Gastrocnemius medialis (tissue), 4 donors: ENCODE measurements around the gene ZBTB17. TPM values are rescaled to one million over a fixed set of nuclear protein-coding genes. Genes with fewer than 3 reads are reported as not detected.
A peak's percentile ranks its signal among the peaks of the same experiment; 100 is the strongest.
"Not testable (repeated sequence)": the region's sequence is repeated elsewhere in the genome, so short reads cannot be mapped to it uniquely, and the experiment has no call there.

ENCODE experiments used
- ATAC-seq, 2 donors: fragments of 150-250 bp; one replicate each; pipeline ENCODE4 v1.9.1; 2016
- DNase-seq, 2 donors: peaks; one replicate each; pipeline ENCODE4 v3.0.0-alpha.2; 2019
- H3K27ac ChIP-seq, 4 donors: fragments of 200-600 bp; sonication (generic); 1 replicate in 1 of 4; 2 replicates in 3 of 4; pipeline ENCODE4 v1.5.1; 2016 to 2018; ENCODE audit warnings: mild to moderate bottlenecking in 2 of 4, moderate library complexity in 1 of 4
- H3K27me3 ChIP-seq, 3 donors: fragments of 200-600 bp; sonication (generic) in 2 of 3; 1 replicate in 1 of 3; 2 replicates in 2 of 3; pipeline versions ENCODE4 v1.5.1 to v1.6.0; 2016 to 2019; ENCODE audit warnings: mild to moderate bottlenecking in 1 of 3, moderate library complexity in 1 of 3
- H3K36me3 ChIP-seq, 2 donors: fragments of 200-600 bp; sonication (generic) in 1 of 2; one replicate each; pipeline ENCODE4 v1.5.1; 2017 to 2018
- H3K4me1 ChIP-seq, 2 donors: fragments of 200-600 bp; sonication (generic) in 1 of 2; one replicate each; pipeline ENCODE4 v1.5.1; 2016 to 2017; ENCODE audit warnings: mild to moderate bottlenecking in 2 of 2
- H3K4me3 ChIP-seq, 4 donors: fragments of 200-600 bp; sonication (generic) in 3 of 4; 1 replicate in 1 of 4; 2 replicates in 3 of 4; pipeline ENCODE4 v1.5.1; 2016 to 2019; ENCODE audit warnings: mild to moderate bottlenecking in 2 of 4
- H3K9me3 ChIP-seq, 3 donors: fragments of 200-600 bp; sonication (generic) in 2 of 3; 1 replicate in 1 of 3; 2 replicates in 2 of 3; pipeline ENCODE4 v1.5.1; 2016 to 2019
- CTCF ChIP-seq, 5 experiments: fragments of 450-650 bp in 3 of 5; fragments of 200-600 bp in 2 of 5; sonication (generic) in 2 of 5; IDR thresholded peaks in 4 of 5; conservative IDR thresholded peaks in 1 of 5; 1 replicate in 4 of 5; 2 replicates in 1 of 5; pipeline ENCODE4 v1.5.1; 2016 to 2019; ENCODE audit warnings: antibody characterized with exemption in 5 of 5, mild to moderate bottlenecking in 3 of 5, moderate library complexity in 3 of 5
- POLR2A ChIP-seq, 2 donors: fragments of 450-650 bp; IDR thresholded peaks; one replicate each; pipeline ENCODE4 v1.6.1; 2017; ENCODE audit warnings: antibody characterized with exemption in 2 of 2, mild to moderate bottlenecking in 2 of 2, moderate library complexity in 2 of 2
- in situ Hi-C, 4 donors: fragments of 200-750 bp; cut with MboI; loops; one replicate each; pipeline versions ENCODE4 v1.15.0 to v1.8.0; 2017; ENCODE audit warnings: low sequenced_read_pairs in 4 of 4
- intact Hi-C: fragments of 100-400 bp; cut with DNase I; formaldehyde crosslinking; loops from one replicate; pipeline ENCODE4 v1.15.1; 2023; ENCODE audit warnings: low total_unique reads
- total RNA-seq, 4 donors: library from RNA; depleted of rRNA; stranded (reverse); fragments of >200 nt; gene quantifications; one replicate each; pipeline versions ENCODE4 v1.1.0 to v1.2.3, GENCODE V29; 2016

Gene ZBTB17
- total RNA-seq, 4 donors from 2014 or later, result 25.9 to 44.1 (median 31.5) TPM

- intact Hi-C loops, result no loop called here
- DNase-seq (no peak), ATAC-seq (no peak)
- Histone ChIP-seq H3K27me3 (no peaks in the 10 kb centered on the region), H3K27ac (no peak overlapping the region), H3K36me3 (no peaks in the 10 kb centered on the region), H3K4me1 (no peaks in the 10 kb centered on the region), H3K4me3 (no peak overlapping the region), H3K9me3 (no peaks in the 10 kb centered on the region)
- TF ChIP-seq POLR2A (IDR thresholded peaks at IDR 0.05) (no peak), CTCF (IDR thresholded peaks at IDR 0.05 in 4 of 5, conservative IDR thresholded peaks at IDR 0.05 in 1 of 5) (no peak)
- in situ Hi-C loops, result loop anchor here in 2 of 4 donors (10.0 to 25.0 kb wide), 2 partner anchors 171 to 173 kb away; partner anchors contain the start of gene UQCRHL (in 1 of the 2)
Observed at GRCh38 chr1:15985611-15986297, 9.9 kb upstream of the ZBTB17 start.

DNA sequence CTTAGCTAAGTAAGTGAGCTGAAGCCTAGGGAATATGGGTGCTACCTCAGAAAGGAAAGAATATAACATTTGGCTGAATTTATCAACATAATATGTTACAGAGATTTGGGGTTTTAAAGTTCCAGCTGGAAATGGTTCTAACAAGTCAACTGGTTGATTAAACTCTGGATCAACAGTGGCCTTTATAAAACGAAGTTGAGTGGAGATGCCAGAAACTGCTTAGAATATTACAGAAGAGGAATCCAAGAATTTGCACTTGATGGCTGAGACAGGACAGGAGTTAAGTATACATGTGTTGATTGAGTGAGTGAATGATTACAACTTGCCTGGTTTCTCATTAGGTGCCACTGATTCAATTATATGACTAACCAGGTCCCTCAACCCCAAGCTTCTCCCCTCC is 7.4 kb upstream of the ZBTB17 start:
- DNase-seq (no peak), ATAC-seq (no peak)
- intact Hi-C loops (no loop called here), in situ Hi-C loops (loop anchor here in 2 of 4 donors (10.0 to 25.0 kb wide), 2 partner anchors 168 to 171 kb away; partner anchors contain the start of gene UQCRHL (in 1 of the 2))
- Histone ChIP-seq H3K27me3 (no peaks in the 10 kb centered on the region), H3K4me1 (no peaks in the 10 kb centered on the region), H3K27ac (peak overlapping the region in 1 of 4 donors; percentile 18), H3K9me3 (no peaks in the 10 kb centered on the region), H3K36me3 (no peaks in the 10 kb centered on the region), H3K4me3 (no peak overlapping the region)
- TF ChIP-seq POLR2A (IDR thresholded peaks at IDR 0.05) (no peak), CTCF (IDR thresholded peaks at IDR 0.05 in 4 of 5, conservative IDR thresholded peaks at IDR 0.05 in 1 of 5) (no peak)

DNA sequence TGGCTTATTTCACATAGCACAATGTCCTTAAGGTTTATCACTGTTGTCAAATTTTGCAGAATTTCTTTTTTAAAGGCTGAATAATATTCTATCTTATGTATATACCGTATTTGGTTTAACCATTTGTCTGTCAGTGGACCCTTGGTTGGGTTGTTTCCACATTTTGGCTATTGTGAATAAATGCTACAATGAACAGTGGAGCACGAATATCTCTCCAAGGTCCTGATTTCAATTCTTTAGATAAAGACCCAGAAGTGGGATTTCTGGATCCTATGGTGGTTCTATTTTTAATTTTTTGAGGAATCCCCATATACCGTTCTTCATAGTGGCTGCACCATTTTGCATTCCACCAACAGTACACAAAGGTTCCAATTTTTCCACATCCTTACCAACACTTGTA is 5.8 kb upstream of the ZBTB17 start:
- no peak for DNase-seq
- H3K27me3 ChIP-seq, result no peaks in the 10 kb centered on the region
- TF ChIP-seq POLR2A (IDR thresholded peaks at IDR 0.05) (no peak), CTCF (IDR thresholded peaks at IDR 0.05 in 4 of 5, conservative IDR thresholded peaks at IDR 0.05 in 1 of 5) (no peak)
- in situ Hi-C loops (loop anchor here in 2 of 4 donors (10.0 to 25.0 kb wide), 2 partner anchors 167 to 169 kb away; partner anchors contain the start of gene UQCRHL (in 1 of the 2)), intact Hi-C loops (no loop called here)
- ATAC-seq, result no peak
- H3K4me3 ChIP-seq, result no peak overlapping the region
- H3K27ac ChIP-seq, result no peak overlapping the region
- H3K9me3 ChIP-seq, result no peaks in the 10 kb centered on the region
- no peaks in the 10 kb centered on the region for H3K4me1 ChIP-seq
- no peaks in the 10 kb centered on the region for H3K36me3 ChIP-seq

DNA sequence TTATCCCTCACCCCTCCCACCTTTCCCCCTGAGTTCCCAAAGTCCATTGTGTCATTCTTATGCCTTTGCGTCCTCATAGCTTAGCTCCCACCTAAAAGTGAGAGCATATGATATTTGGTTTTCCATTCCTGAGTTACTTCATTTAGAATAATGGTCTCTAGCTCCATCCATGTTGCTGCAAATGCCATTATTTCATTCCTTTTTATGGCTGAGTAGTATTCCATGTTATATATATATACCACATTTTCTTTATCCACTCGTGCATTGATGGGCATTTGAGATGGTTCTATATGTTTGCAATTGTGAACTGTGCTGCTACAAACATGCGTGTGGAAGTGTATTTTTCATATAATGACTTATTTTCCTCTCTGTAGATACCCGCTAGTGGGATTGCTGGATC is 2.0 kb upstream of the ZBTB17 start:
- not testable (repeated sequence) for DNase-seq, ATAC-seq, H3K27ac ChIP-seq, H3K4me3 ChIP-seq, H3K36me3 ChIP-seq, H3K27me3 ChIP-seq, H3K9me3 ChIP-seq
- in situ Hi-C loops (loop anchor here in 1 of 4 donors (25.0 kb wide), 1 partner anchor 166 kb away; the partner anchor contains the start of gene UQCRHL), intact Hi-C loops (loop anchor here (5.0 kb wide), 2 partner anchors 161 to 186 kb away; no protein-coding TSS in a partner anchor)
- peaks cover 8 to 17% of the 10 kb centered on the region in 2 donors for H3K4me1 ChIP-seq

GRCh38 chr1:15975358-15975804 is 520 bp downstream of the ZBTB17 start:
- Histone ChIP-seq H3K27ac (peak overlapping the region; percentile 84 to 96 (median 88)), H3K36me3 (peaks cover 0 to 18% of the 10 kb centered on the region in 2 donors), H3K4me1 (peaks cover 8 to 17% of the 10 kb centered on the region in 2 donors), H3K27me3 (no peaks in the 10 kb centered on the region), H3K4me3 (peak overlapping the region; percentile 84 to 96 (median 88)), H3K9me3 (no peaks in the 10 kb centered on the region)
- intact Hi-C loops (loop anchor here (1.0 to 5.0 kb wide), 4 partner anchors 25 to 183 kb away; no protein-coding TSS in a partner anchor), in situ Hi-C loops (loop anchor here in 1 of 4 donors (25.0 kb wide), 1 partner anchor 163 kb away; the partner anchor contains the start of gene UQCRHL)
- ATAC-seq (peak; percentile 16 to 34), DNase-seq (no peak)
- no peak for TF ChIP-seq POLR2A (IDR thresholded peaks at IDR 0.05)
- no peak for TF ChIP-seq CTCF (IDR thresholded peaks at IDR 0.05 in 4 of 5, conservative IDR thresholded peaks at IDR 0.05 in 1 of 5)
